ENCODE results near the gene ITPR3. TPM values are rescaled to one million over a fixed set of nuclear protein-coding genes. Genes with fewer than 3 reads are reported as not detected.

The ITPR3 gene
- total and polyA plus RNA-seq, 7 donors, result 7.7 to 75.3 (median 10.2) TPM

DNA sequence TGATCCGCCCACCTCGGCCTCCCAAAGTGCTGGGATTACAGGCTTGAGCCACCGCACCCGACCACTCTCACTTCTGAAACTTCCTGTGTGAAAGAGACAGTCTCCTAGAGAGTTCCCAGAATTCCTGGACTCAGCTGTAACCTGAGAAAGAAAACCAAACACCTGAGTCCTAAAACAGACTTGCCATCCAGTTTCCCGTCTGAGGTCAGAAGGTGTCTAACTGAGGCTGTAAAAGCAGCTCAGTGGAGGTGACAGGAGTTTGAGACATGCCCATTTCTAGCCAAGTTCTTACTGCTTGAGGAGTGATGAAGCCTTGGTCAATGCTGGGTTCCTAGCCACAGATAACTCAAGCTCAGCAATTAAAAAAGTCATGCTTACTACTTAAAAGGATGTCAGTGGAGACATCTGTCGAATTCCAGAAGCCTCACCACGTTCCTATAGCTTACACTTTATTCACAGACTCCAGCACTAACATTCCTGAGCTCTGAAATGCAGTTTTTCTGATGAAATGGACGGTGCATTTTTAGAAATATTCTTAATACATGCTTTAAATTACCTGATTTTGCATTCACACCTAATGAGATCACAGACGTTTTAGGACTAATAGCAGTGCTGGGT is 84.3 kb downstream of the ITPR3 start:
- no peaks in the 10 kb centered on the region for H3K27me3 ChIP-seq
- H3K4me1 ChIP-seq, result peaks cover 0 to 9% (median 4%) of the 10 kb centered on the region in 4 donors
- H3K27ac ChIP-seq, result no peak overlapping the region
- 88 to 90% methylated on average over 9 of the region's 9 CpGs for WGBS, 2 donors
- intact Hi-C loops (cut with DNase I), result no loop called here
- no peaks in the 10 kb centered on the region for H3K9me3 ChIP-seq
- H3K36me3 ChIP-seq, result peaks cover 0 to 30% (median 0%) of the 10 kb centered on the region in 4 donors
- DNase-seq, result no peak
- no peak overlapping the region for H3K4me3 ChIP-seq
- no peak for TF ChIP-seq POLR2A (IDR thresholded peaks at IDR 0.05)
- TF ChIP-seq, protein P1, sequence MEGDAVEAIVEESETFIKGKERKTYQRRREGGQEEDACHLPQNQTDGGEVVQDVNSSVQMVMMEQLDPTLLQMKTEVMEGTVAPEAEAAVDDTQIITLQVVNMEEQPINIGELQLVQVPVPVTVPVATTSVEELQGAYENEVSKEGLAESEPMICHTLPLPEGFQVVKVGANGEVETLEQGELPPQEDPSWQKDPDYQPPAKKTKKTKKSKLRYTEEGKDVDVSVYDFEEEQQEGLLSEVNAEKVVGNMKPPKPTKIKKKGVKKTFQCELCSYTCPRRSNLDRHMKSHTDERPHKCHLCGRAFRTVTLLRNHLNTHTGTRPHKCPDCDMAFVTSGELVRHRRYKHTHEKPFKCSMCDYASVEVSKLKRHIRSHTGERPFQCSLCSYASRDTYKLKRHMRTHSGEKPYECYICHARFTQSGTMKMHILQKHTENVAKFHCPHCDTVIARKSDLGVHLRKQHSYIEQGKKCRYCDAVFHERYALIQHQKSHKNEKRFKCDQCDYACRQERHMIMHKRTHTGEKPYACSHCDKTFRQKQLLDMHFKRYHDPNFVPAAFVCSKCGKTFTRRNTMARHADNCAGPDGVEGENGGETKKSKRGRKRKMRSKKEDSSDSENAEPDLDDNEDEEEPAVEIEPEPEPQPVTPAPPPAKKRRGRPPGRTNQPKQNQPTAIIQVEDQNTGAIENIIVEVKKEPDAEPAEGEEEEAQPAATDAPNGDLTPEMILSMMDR (IDR thresholded peaks at IDR 0.05), result no peak
- TF ChIP-seq POLR2AphosphoS5 (IDR thresholded peaks at IDR 0.05), result no peak
- no peak for TF ChIP-seq EP300 (IDR thresholded peaks at IDR 0.05)

DNA sequence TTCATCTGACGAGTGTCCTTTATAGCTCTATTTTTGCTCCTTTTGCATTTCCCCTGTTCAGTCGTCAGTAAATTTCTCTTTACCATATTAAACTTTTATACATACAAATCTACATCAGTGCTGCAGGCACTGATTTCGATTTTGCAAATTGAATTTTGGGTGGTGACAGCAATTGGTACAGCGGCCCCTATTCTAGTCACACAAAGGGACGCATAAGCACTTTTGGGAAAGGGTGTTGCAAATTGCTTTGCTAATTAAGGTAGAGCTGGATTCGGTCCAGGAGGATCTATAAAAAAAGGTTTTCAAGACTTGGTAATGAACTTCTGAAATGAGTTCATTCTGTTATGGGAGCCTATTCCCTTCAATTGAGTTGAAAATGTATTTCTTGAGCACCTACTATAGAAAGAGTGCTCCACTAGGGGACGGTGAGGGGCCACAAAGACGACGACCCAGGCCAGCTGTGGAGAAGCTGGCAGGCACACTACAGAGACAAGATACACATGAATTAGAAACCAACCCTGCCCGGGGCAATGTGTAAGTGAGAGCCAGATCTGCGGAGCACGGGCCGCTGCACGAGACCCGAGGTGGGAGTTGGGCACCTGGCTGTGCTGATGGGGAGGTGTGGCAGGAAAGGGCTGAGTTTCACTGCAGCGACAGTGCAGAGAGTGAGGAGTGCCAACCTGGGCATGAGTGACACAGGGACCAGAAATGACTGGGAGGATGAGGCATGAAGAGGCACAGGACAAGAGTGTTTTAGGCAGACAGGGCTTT is 85.0 kb downstream of the ITPR3 start:
- no peak overlapping the region for H3K4me3 ChIP-seq
- H3K36me3 ChIP-seq, result peaks cover 0 to 22% (median 0%) of the 10 kb centered on the region in 4 donors
- no peaks in the 10 kb centered on the region for H3K27me3 ChIP-seq
- peaks cover 0 to 17% (median 11%) of the 10 kb centered on the region in 4 donors for H3K4me1 ChIP-seq
- 78 to 89% methylated on average over 16 of the region's 16 CpGs for whole genome bisulfite sequencing, 2 donors
- H3K9me3 ChIP-seq, result no peaks in the 10 kb centered on the region
- TF ChIP-seq, protein P1 (IDR thresholded peaks at IDR 0.05), result no peak
- no peak for TF ChIP-seq POLR2AphosphoS5 (IDR thresholded peaks at IDR 0.05)
- TF ChIP-seq POLR2A (IDR thresholded peaks at IDR 0.05), result no peak
- TF ChIP-seq EP300 (IDR thresholded peaks at IDR 0.05), result no peak
- H3K27ac ChIP-seq, result no peak overlapping the region
- peak; percentile 59 for DNase-seq
- intact Hi-C loops (cut with DNase I), result no loop called here

DNA sequence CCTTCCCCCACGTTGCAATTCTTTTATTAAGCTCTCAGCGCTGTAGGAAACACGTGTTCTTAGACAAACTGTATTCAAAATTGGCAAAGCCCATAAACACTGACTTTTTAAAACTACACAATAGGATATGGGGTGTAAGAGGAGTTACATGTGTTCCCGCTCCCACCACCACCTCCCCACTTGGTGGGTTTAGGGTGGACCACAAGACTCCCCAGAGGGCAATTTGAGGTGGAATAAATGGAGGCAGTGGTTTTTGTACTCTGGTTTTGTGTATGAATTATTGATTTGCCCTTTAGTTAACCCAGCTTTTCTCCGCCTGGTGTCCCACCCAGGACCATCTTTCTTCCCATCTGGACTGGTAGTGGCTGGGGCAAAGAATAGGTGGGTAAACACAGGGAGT is 86.6 kb downstream of the ITPR3 start:
- Histone ChIP-seq H3K9me3 (no peaks in the 10 kb centered on the region), H3K27me3 (no peaks in the 10 kb centered on the region), H3K27ac (no peak overlapping the region), H3K4me3 (no peak overlapping the region), H3K36me3 (peaks cover 0 to 21% (median 0%) of the 10 kb centered on the region in 4 donors), H3K4me1 (peaks cover 0 to 19% (median 16%) of the 10 kb centered on the region in 4 donors)
- intact Hi-C loops (cut with DNase I), result no loop called here
- TF ChIP-seq, protein P1 (IDR thresholded peaks at IDR 0.05), result no peak
- TF ChIP-seq EP300 (IDR thresholded peaks at IDR 0.05), result no peak
- TF ChIP-seq POLR2A (IDR thresholded peaks at IDR 0.05), result no peak
- TF ChIP-seq POLR2AphosphoS5 (IDR thresholded peaks at IDR 0.05), result no peak
- WGBS, 2 donors, result 85 to 92% methylated on average over 5 of the region's 5 CpGs
- DNase-seq, result no peak

DNA sequence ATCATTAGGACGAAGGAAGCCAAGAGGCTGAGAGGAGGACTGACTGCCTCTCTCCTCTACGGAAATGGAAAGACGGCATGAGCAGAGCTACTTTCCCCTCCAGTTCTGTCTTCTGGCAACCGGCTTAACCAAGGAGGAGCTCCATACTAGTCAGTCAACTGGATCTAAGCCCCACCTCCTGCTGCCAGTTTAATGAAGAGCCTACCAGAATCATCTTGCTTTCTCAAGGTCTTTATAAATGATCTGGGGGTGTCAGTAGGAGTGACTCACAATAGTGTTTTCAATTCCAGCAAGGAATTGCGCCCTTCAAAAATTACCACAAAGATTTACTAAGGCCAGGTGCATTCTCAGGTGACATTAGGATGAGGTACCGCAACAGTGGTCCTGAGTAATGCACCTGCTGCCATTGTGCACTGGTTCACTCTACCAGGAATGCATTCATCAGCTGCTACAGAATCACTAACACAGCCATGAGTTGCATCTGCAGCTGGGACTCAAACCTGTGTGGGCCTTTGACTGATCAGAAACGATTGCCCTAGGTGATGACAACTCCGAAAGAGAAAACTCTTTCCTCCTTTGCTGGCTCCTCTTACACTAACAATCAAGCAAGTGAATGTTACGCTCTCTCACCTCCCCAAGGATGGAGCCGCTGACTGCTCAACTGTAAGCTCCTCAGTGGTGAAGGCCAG is 87.5 kb downstream of the ITPR3 start:
- TF ChIP-seq POLR2AphosphoS5 (IDR thresholded peaks at IDR 0.05), result no peak
- TF ChIP-seq EP300 (IDR thresholded peaks at IDR 0.05), result no peak
- TF ChIP-seq, protein P1 (IDR thresholded peaks at IDR 0.05), result no peak
- no peak for TF ChIP-seq POLR2A (IDR thresholded peaks at IDR 0.05)
- peaks cover 0 to 21% (median 0%) of the 10 kb centered on the region in 4 donors for H3K36me3 ChIP-seq
- no peak overlapping the region for H3K27ac ChIP-seq
- no peaks in the 10 kb centered on the region for H3K27me3 ChIP-seq
- 95 to 96% methylated on average over 10 of the region's 10 CpGs for WGBS, 2 donors
- no peaks in the 10 kb centered on the region for H3K9me3 ChIP-seq
- H3K4me1 ChIP-seq, result peaks cover 0 to 19% (median 16%) of the 10 kb centered on the region in 4 donors
- intact Hi-C loops (cut with DNase I), result no loop called here
- no peak overlapping the region for H3K4me3 ChIP-seq
- DNase-seq, result no peak

Measured in sigmoid colon (tissue), 7 donors.